HG02938 (cell line): ENCODE results near the gene HLA-DRB1.

ENCODE experiments used
- ATAC-seq: cut with Tn5 transposase; IDR thresholded peaks from one replicate; pipeline ENCODE4 v1.9.1; 2021; ENCODE audit warnings: mild to moderate bottlenecking, moderate library complexity; ENCODE audit not compliant: unreplicated experiment

HLA-DRB1 gene

GRCh38 chr6:32565511-32565910, 24.1 kb downstream of the HLA-DRB1 start:
- ATAC-seq, result no peak

GRCh38 chr6:32562940-32563339, 26.7 kb downstream of the HLA-DRB1 start:
- ATAC-seq, result no peak

- no peak for ATAC-seq
These were observed 29.9 kb downstream of the HLA-DRB1 start for GRCh38 chr6:32559747-32560146.

GRCh38 chr6:32558426-32559057, 31.1 kb downstream of the HLA-DRB1 start:
- no peak for ATAC-seq

- ATAC-seq, result no peak
These were observed 35.3 kb downstream of the HLA-DRB1 start for GRCh38 chr6:32554116-32554965.

GRCh38 chr6:32553037-32553742, 36.5 kb downstream of the HLA-DRB1 start:
- ATAC-seq, result no peak

- ATAC-seq, result no peak
These were observed 38.2 kb downstream of the HLA-DRB1 start for GRCh38 chr6:32551410-32551809.

GRCh38 chr6:32539839-32540238, 49.8 kb downstream of the HLA-DRB1 start:
- ATAC-seq, result no peak

GRCh38 chr6:32530431-32530793, 59.2 kb downstream of the HLA-DRB1 start:
- peak; percentile 39 for ATAC-seq

GRCh38 chr6:32529697-32530430, 59.8 kb downstream of the HLA-DRB1 start, which contains the start of gene HLA-DRB5:
Gene HLA-DRB5, minus strand, starts transcription at chr6:32530287. Its CDS starts 63 bp downstream, at chr6:32530224.
- peak; percentile 78 for ATAC-seq
